HG02840 (cell line): ENCODE measurements around the gene HDAC11.

Source experiments
- ATAC-seq: cut with Tn5 transposase; IDR thresholded peaks from one replicate; pipeline ENCODE4 v1.9.1; 2021; ENCODE audit warnings: mild to moderate bottlenecking, moderate library complexity, moderate number of reproducible peaks; ENCODE audit not compliant: unreplicated experiment, low FRiP score

HDAC11 gene

GRCh38 chr3:13550791-13551360, 70.8 kb downstream of the HDAC11 start:
- no peak for ATAC-seq

GRCh38 chr3:13552857-13553652, 72.9 kb downstream of the HDAC11 start:
- no peak for ATAC-seq

GRCh38 chr3:13553686-13554085, 73.6 kb downstream of the HDAC11 start:
- ATAC-seq = no peak

- no peak for ATAC-seq
Measured at GRCh38 chr3:13555753-13556152, 75.6 kb downstream of the HDAC11 start.
